ENCODE data around the gene YJEFN3. TPM values are rescaled to one million over a fixed set of nuclear protein-coding genes. Genes with fewer than 3 reads are reported as not detected.

YJEFN3 gene
- total RNA-seq, 1 donor: 0.43 TPM

- peak overlapping the region; percentile 53 for H3K4me3 ChIP-seq (ENCODE audit: low read depth, low read length)
- TF ChIP-seq CTCF (IDR thresholded peaks at IDR 0.05; ENCODE audit: insufficient read depth, low read depth, low read length): no peak
- no peak for DNase-seq (ENCODE audit: low read depth)
Measured at GRCh38 chr19:19513682-19514081, 15.0 kb upstream of the YJEFN3 start.

- no peak for TF ChIP-seq CTCF (IDR thresholded peaks at IDR 0.05; ENCODE audit: insufficient read depth, low read depth, low read length)
- peak overlapping the region; percentile 53 for H3K4me3 ChIP-seq (ENCODE audit: low read depth, low read length)
- peak; percentile 91 for DNase-seq (ENCODE audit: low read depth)
Measured at GRCh38 chr19:19514215-19514657, 14.5 kb upstream of the YJEFN3 start.

- H3K4me3 ChIP-seq (ENCODE audit: low read depth, low read length): peak within 1 kb of the TSS; percentile 95
- no peak for DNase-seq (ENCODE audit: low read depth)
- no peak for TF ChIP-seq CTCF (IDR thresholded peaks at IDR 0.05; ENCODE audit: insufficient read depth, low read depth, low read length)
Measured at GRCh38 chr19:19514881-19515641, 13.7 kb upstream of the YJEFN3 start, which contains the start of gene TSSK6. Gene TSSK6, minus strand, starts transcription at chr19:19515548. Its CDS starts 121 bp downstream, at chr19:19515427.

GRCh38 chr19:19515642-19516519 is 12.8 kb upstream of the YJEFN3 start, which contains the start of gene NDUFA13:
Gene NDUFA13, plus strand, starts transcription at chr19:19516225. Its CDS starts 14 bp downstream, at chr19:19516239.
- peak within 1 kb of the TSS; percentile 95 for H3K4me3 ChIP-seq (ENCODE audit: low read depth, low read length)
- TF ChIP-seq CTCF (IDR thresholded peaks at IDR 0.05; ENCODE audit: insufficient read depth, low read depth, low read length): no peak
- peak; percentile 93 for DNase-seq (ENCODE audit: low read depth)

- TF ChIP-seq CTCF (IDR thresholded peaks at IDR 0.05; ENCODE audit: insufficient read depth, low read depth, low read length): no peak
- H3K4me3 ChIP-seq (ENCODE audit: low read depth, low read length): peak overlapping the region; percentile 95
- no peak for DNase-seq (ENCODE audit: low read depth)
Measured at GRCh38 chr19:19517235-19517619, 11.5 kb upstream of the YJEFN3 start.

- no peak for TF ChIP-seq CTCF (IDR thresholded peaks at IDR 0.05; ENCODE audit: insufficient read depth, low read depth, low read length)
- no peak for DNase-seq (ENCODE audit: low read depth)
- H3K4me3 ChIP-seq (ENCODE audit: low read depth, low read length): no peak overlapping the region
Measured at GRCh38 chr19:19520989-19521388, 7.7 kb upstream of the YJEFN3 start.
